PC-9 (cell line): ENCODE results near the gene SLC48A1. TPM values are rescaled to one million over a fixed set of nuclear protein-coding genes. Genes with fewer than 3 reads are reported as not detected.

Source experiments
- BruUV-seq: library from RNA; stranded (reverse); fragments of 400-500 nt; replicated peaks from 2 replicates; lab custom pipeline; 2021; lab: Mats Ljungman, UMichigan
- CTCF ChIA-PET: fragments of 300-600 bp; sonication (Branson Sonifier 250); formaldehyde crosslinking; loops from one replicate; lab custom pipeline; 2022; ENCODE audit warnings: antibody characterized with exemption; lab: Charles Lee
- POLR2A ChIA-PET: fragments of 300-600 bp; sonication (Branson Sonifier 250); formaldehyde crosslinking; loops from one replicate; lab custom pipeline; 2022; ENCODE audit warnings: antibody characterized with exemption; ENCODE audit not compliant: unreplicated experiment; lab: Charles Lee
- DNase-seq, 2 experiments: peaks; one replicate each; pipeline versions ENCODE4 v3.0.0 to v3.0.0-alpha.2; 2015 to 2022; ENCODE audit warnings: mixed read lengths in 1 of 2
- H2AFZ ChIP-seq: fragments of 200-600 bp; sonication (generic); 2 replicates; pipeline ENCODE4 v1.8.1; 2017; ENCODE audit warnings: antibody characterized with exemption
- H3F3A ChIP-seq: fragments of 200-600 bp; sonication (generic); 2 replicates; pipeline ENCODE4 v1.8.1; 2017; ENCODE audit warnings: antibody characterized with exemption, mild to moderate bottlenecking, low read depth; ENCODE audit not compliant: insufficient read depth
- H3K27ac ChIP-seq: fragments of 200-600 bp; sonication (generic); 2 replicates; pipeline ENCODE4 v1.6.1; 2016; ENCODE audit warnings: mixed run types
- H3K27me3 ChIP-seq: fragments of 200-600 bp; sonication (generic); 2 replicates; pipeline ENCODE4 v1.6.1; 2016; ENCODE audit warnings: low read depth, mixed run types; ENCODE audit not compliant: insufficient read depth
- H3K36me3 ChIP-seq: fragments of 200-600 bp; sonication (generic); 2 replicates; pipeline ENCODE4 v1.6.1; 2016; ENCODE audit warnings: low read depth, mixed run types
- H3K4me1 ChIP-seq: fragments of 200-600 bp; sonication (generic); replicated peaks from 2 replicates; pipeline ENCODE4 v1.6.1; 2016; ENCODE audit warnings: mixed run types; ENCODE audit not compliant: insufficient read depth
- H3K4me2 ChIP-seq: fragments of 200-600 bp; sonication (generic); 2 replicates; pipeline ENCODE4 v1.6.1; 2017; ENCODE audit warnings: mixed run types
- H3K4me3 ChIP-seq: fragments of 200-600 bp; sonication (generic); 2 replicates; pipeline ENCODE4 v1.6.1; 2016; ENCODE audit warnings: mixed run types
- H3K79me2 ChIP-seq: fragments of 200-600 bp; sonication (generic); 2 replicates; pipeline ENCODE4 v1.6.1; 2017; ENCODE audit warnings: low read depth, mixed run types
- H3K9me2 ChIP-seq: fragments of 200-600 bp; sonication (generic); 2 replicates; pipeline ENCODE4 v1.8.1; 2017; ENCODE audit warnings: mild to moderate bottlenecking; ENCODE audit not compliant: insufficient read depth
- H3K9me3 ChIP-seq: fragments of 200-600 bp; sonication (generic); 2 replicates; pipeline ENCODE4 v1.8.1; 2016; ENCODE audit warnings: low read depth; ENCODE audit not compliant: insufficient read depth
- H4K20me1 ChIP-seq: fragments of 200-600 bp; sonication (generic); 2 replicates; pipeline ENCODE4 v1.8.1; 2017; ENCODE audit not compliant: insufficient read depth
- CTCF ChIP-seq: fragments of 200-600 bp; sonication (generic); conservative IDR thresholded peaks from 2 replicates; pipeline ENCODE4 v1.6.1; 2017; ENCODE audit warnings: mixed run types, antibody characterized with exemption, mild to moderate bottlenecking, moderate library complexity
- EZH2 ChIP-seq: fragments of 200-600 bp; sonication (generic); IDR thresholded peaks from 2 replicates; pipeline ENCODE4 v1.8.0; 2017; ENCODE audit warnings: antibody characterized with exemption, low read depth
- intact Hi-C: fragments of 100-400 bp; cut with micrococcal nuclease; formaldehyde crosslinking; loops from one replicate; pipeline ENCODE4 v1.10.0; 2022; ENCODE audit not compliant: unreplicated experiment
- total RNA-seq: library from RNA; stranded (reverse); gene quantifications from 2 replicates; pipeline ENCODE4 v1.2.3, GENCODE V29; 2021

SLC48A1 gene
- total RNA-seq, 1 experiment from 2014 or later: 108 TPM

GRCh38 chr12:47757840-47758583 lies 15.0 kb upstream of the SLC48A1 start:
- H3K4me3 ChIP-seq: peak overlapping the region; percentile 75
- H4K20me1 ChIP-seq: no peaks in the 10 kb centered on the region
- POLR2A ChIA-PET: interaction anchor here (0.6 to 0.7 kb wide), 3 partner anchors 55 to 1076 kb away, joined by 3 to 19 read pairs (median 4); no protein-coding TSS in a partner anchor
- no peaks in the 10 kb centered on the region for H3K27me3 ChIP-seq
- peak overlapping the region; percentile 97 for H3K4me2 ChIP-seq
- TF ChIP-seq CTCF (no peak), EZH2 (no peak)
- no peak for DNase-seq
- intact Hi-C loops: no loop called here
- no TSS peak for BruUV-seq
- no peaks in the 10 kb centered on the region for H3K9me2 ChIP-seq
- H3F3A ChIP-seq: peaks cover 26% of the 10 kb centered on the region
- H3K79me2 ChIP-seq: peaks cover 16% of the 10 kb centered on the region; the same call in 1 of the 2 replicates
- H3K27ac ChIP-seq: no peak overlapping the region
- no peaks in the 10 kb centered on the region for H3K9me3 ChIP-seq
- H3K4me1 ChIP-seq: peaks cover 69% of the 10 kb centered on the region
- peak overlapping the region; percentile 90; the same call in 1 of the 2 replicates for H2AFZ ChIP-seq
- CTCF ChIA-PET: interaction anchor here (1.0 to 1.2 kb wide), 3 partner anchors 9 to 148 kb away, joined by 4 to 16 read pairs (median 5); no protein-coding TSS in a partner anchor
- H3K36me3 ChIP-seq: no peaks in the 10 kb centered on the region

- H3K4me1 ChIP-seq: peaks cover 68% of the 10 kb centered on the region
- peak overlapping the region; percentile 97 for H3K4me2 ChIP-seq
- CTCF ChIA-PET: interaction anchor here (1.0 to 1.2 kb wide), 3 partner anchors 8 to 147 kb away, joined by 4 to 16 read pairs (median 5); no protein-coding TSS in a partner anchor
- TF ChIP-seq CTCF: no peak
- no peak for TF ChIP-seq EZH2
- POLR2A ChIA-PET: interaction anchor here (0.7 kb wide), 2 partner anchors 23 to 1076 kb away, joined by 3 to 19 read pairs; no protein-coding TSS in a partner anchor
- H2AFZ ChIP-seq: peak overlapping the region; percentile 90
- H3K79me2 ChIP-seq: peaks cover 16% of the 10 kb centered on the region; the same call in 1 of the 2 replicates
- no peaks in the 10 kb centered on the region for H3K9me2 ChIP-seq
- H3K27me3 ChIP-seq: no peaks in the 10 kb centered on the region
- no peak overlapping the region for H3K27ac ChIP-seq
- DNase-seq: no peak
- TSS peak; percentile 28 for BruUV-seq
- H4K20me1 ChIP-seq: no peaks in the 10 kb centered on the region
- H3K4me3 ChIP-seq: peak overlapping the region; percentile 75
- H3K36me3 ChIP-seq: no peaks in the 10 kb centered on the region
- H3K9me3 ChIP-seq: no peaks in the 10 kb centered on the region
- intact Hi-C loops: no loop called here
- H3F3A ChIP-seq: peaks cover 21% of the 10 kb centered on the region
Observed at GRCh38 chr12:47758584-47758833, 14.5 kb upstream of the SLC48A1 start.

GRCh38 chr12:47758834-47759690 lies 14.0 kb upstream of the SLC48A1 start, which contains the start of gene RAPGEF3:
TSS of gene RAPGEF3 (minus strand) at chr12:47758880. CDS start at chr12:47758556, 324 bp downstream.
- H3F3A ChIP-seq: peaks cover 15% of the 10 kb centered on the region
- TF ChIP-seq CTCF (peak; percentile 59), EZH2 (no peak)
- no peaks in the 10 kb centered on the region for H3K36me3 ChIP-seq
- intact Hi-C loops: no loop called here
- peak within 1 kb of the TSS; percentile 97 for H3K4me2 ChIP-seq
- peak within 1 kb of the TSS; percentile 75 for H3K4me3 ChIP-seq
- H4K20me1 ChIP-seq: no peaks in the 10 kb centered on the region
- no peaks in the 10 kb centered on the region for H3K9me2 ChIP-seq
- H2AFZ ChIP-seq: peak within 1 kb of the TSS; percentile 90
- DNase-seq: peak; percentile 81 to 86
- no peaks in the 10 kb centered on the region for H3K9me3 ChIP-seq
- BruUV-seq: TSS peak; percentile 35
- POLR2A ChIA-PET: interaction anchor here (0.7 kb wide), 2 partner anchors 23 to 1077 kb away, joined by 3 to 19 read pairs; no protein-coding TSS in a partner anchor
- CTCF ChIA-PET: interaction anchor here (1.1 to 1.2 kb wide), 4 partner anchors 11 to 147 kb away, joined by 3 to 16 read pairs (median 4); no protein-coding TSS in a partner anchor
- H3K27me3 ChIP-seq: no peaks in the 10 kb centered on the region
- H3K79me2 ChIP-seq: peaks cover 16% of the 10 kb centered on the region; the same call in 1 of the 2 replicates
- peak within 1 kb of the TSS; percentile 66 for H3K27ac ChIP-seq
- H3K4me1 ChIP-seq: peaks cover 68% of the 10 kb centered on the region
